Measurements from ENCODE around the gene ENOX1.

DNA sequence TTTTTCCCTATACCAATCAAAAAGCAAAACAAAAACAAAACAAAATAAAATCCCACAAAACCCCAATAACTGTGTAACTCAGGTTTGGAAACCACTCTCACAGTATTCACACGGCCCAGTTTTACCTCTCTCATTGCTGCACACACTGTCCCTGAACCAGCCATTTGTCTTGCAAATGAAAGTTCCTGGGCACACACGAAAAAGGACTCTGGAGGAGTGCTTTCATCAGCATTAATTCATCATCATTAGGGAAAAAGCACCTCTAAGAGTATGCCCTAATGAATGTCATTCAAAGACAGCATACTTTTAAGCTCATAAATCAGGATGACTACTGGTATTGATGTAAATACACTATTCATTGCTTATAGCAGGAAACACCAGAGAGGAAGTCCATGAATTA is 457.1 kb downstream of the ENOX1 start:
- TF ChIP-seq POLR2A (IDR thresholded peaks at IDR 0.05), result no peak
- no peak for TF ChIP-seq POLR2AphosphoS5 (IDR thresholded peaks at IDR 0.05)
- TF ChIP-seq, protein P1, sequence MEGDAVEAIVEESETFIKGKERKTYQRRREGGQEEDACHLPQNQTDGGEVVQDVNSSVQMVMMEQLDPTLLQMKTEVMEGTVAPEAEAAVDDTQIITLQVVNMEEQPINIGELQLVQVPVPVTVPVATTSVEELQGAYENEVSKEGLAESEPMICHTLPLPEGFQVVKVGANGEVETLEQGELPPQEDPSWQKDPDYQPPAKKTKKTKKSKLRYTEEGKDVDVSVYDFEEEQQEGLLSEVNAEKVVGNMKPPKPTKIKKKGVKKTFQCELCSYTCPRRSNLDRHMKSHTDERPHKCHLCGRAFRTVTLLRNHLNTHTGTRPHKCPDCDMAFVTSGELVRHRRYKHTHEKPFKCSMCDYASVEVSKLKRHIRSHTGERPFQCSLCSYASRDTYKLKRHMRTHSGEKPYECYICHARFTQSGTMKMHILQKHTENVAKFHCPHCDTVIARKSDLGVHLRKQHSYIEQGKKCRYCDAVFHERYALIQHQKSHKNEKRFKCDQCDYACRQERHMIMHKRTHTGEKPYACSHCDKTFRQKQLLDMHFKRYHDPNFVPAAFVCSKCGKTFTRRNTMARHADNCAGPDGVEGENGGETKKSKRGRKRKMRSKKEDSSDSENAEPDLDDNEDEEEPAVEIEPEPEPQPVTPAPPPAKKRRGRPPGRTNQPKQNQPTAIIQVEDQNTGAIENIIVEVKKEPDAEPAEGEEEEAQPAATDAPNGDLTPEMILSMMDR (IDR thresholded peaks at IDR 0.05), result no peak
